Spleen (tissue), 11 donors: ENCODE results near the gene SACM1L. TPM values are rescaled to one million over a fixed set of nuclear protein-coding genes. Genes with fewer than 3 reads are reported as not detected.

Experiments used
- DNase-seq: peaks from one replicate; pipeline ENCODE4 v3.0.0-alpha.2; 2020
- H3K27ac ChIP-seq, 8 donors: fragments of 200-600 bp; sonication (generic) in 7 of 8; 1 replicate in 4 of 8; 2 replicates in 4 of 8; pipeline versions ENCODE4 v1.5.0 to v1.8.0; 2016 to 2021; ENCODE audit warnings: inconsistent platforms in 4 of 8, mild to moderate bottlenecking in 4 of 8, moderate library complexity in 1 of 8
- H3K27me3 ChIP-seq, 7 donors: fragments of 200-600 bp; sonication (generic) in 6 of 7; replicated peaks in 1 of 7; 1 replicate in 4 of 7; 2 replicates in 3 of 7; pipeline versions ENCODE4 v1.5.0 to v1.8.0; 2016 to 2021; ENCODE audit warnings: inconsistent platforms in 3 of 7, mild to moderate bottlenecking in 1 of 7
- H3K36me3 ChIP-seq, 6 donors: fragments of 200-600 bp; sonication (generic) in 5 of 6; 1 replicate in 4 of 6; 2 replicates in 2 of 6; pipeline versions ENCODE4 v1.5.0 to v1.8.0; 2016 to 2021; ENCODE audit warnings: inconsistent platforms in 2 of 6
- H3K4me1 ChIP-seq, 6 donors: fragments of 200-600 bp; sonication (generic) in 5 of 6; 1 replicate in 3 of 6; 2 replicates in 3 of 6; pipeline versions ENCODE4 v1.5.0 to v1.8.0; 2016 to 2021; ENCODE audit warnings: inconsistent platforms in 3 of 6
- H3K4me3 ChIP-seq, 8 donors: fragments of 200-600 bp; sonication (generic) in 7 of 8; 1 replicate in 4 of 8; 2 replicates in 4 of 8; pipeline versions ENCODE4 v1.5.0 to v1.8.0; 2016 to 2021; ENCODE audit warnings: inconsistent platforms in 4 of 8, mild to moderate bottlenecking in 4 of 8, moderate library complexity in 2 of 8
- H3K9me3 ChIP-seq, 8 donors: fragments of 200-600 bp; sonication (generic) in 7 of 8; 1 replicate in 4 of 8; 2 replicates in 4 of 8; pipeline versions ENCODE4 v1.5.0 to v1.8.0; 2016 to 2021; ENCODE audit warnings: inconsistent platforms in 4 of 8
- CTCF ChIP-seq, 11 experiments: fragments of 200-600 bp in 7 of 11; fragments of 450-650 bp in 4 of 11; sonication (generic) in 4 of 11; IDR thresholded peaks in 8 of 11; conservative IDR thresholded peaks in 3 of 11; 1 replicate in 7 of 11; 2 replicates in 4 of 11; pipeline versions ENCODE4 v1.4.0 to v1.8.0; 2016 to 2021; ENCODE audit warnings: antibody characterized with exemption in 11 of 11, inconsistent platforms in 4 of 11, mild to moderate bottlenecking in 1 of 11
- POLR2A ChIP-seq, 3 donors: fragments of 450-650 bp; IDR thresholded peaks; one replicate each; pipeline ENCODE4 v1.5.1; 2017; ENCODE audit warnings: antibody characterized with exemption in 3 of 3, mild to moderate bottlenecking in 1 of 3
- POLR2AphosphoS5 ChIP-seq, 3 donors: sonication (generic); formaldehyde crosslinking; IDR thresholded peaks; one replicate each; pipeline ENCODE4 v1.5.1; 2017; ENCODE audit warnings: antibody characterized with exemption in 3 of 3
- WGBS, 5 donors: extraction: QIAGEN DNeasy Blood & Tissue Kit in 3 of 5; methylation state at CpG; one replicate each; pipeline versions ENCODE4 v1.1.5 to v1.1.7; 2013 to 2018; 5-methylcytosine and 5-hydroxymethylcytosine counted together
- intact Hi-C: fragments of 100-400 bp; cut with DNase I; formaldehyde crosslinking; loops from one replicate; pipeline ENCODE4 v1.15.0; 2023; ENCODE audit warnings: low total_unique reads
- polyA plus RNA-seq, 3 donors: library from polyadenylated mRNA; stranded (reverse); fragments of 200-250 nt; gene quantifications; one replicate each; pipeline ENCODE4 v1.2.1, GENCODE V29; 2013
- total RNA-seq, 7 donors: library from RNA; depleted of rRNA in 3 of 7; stranded (reverse); fragments of >200 nt in 3 of 7; fragmentation: NEBNext Ultra II Directional in 4 of 7; extraction: Animal tissue kit (Norgen Biotek cat#: 25700) in 4 of 7; gene quantifications; one replicate each; pipeline versions ENCODE4 v1.1.0 to v1.2.1, GENCODE V29; 2016 to 2021
- donor health status: healthy with polysubstance abuse.
- donor health status: DM: no; HTN: no; CAD: no; lungs with moderate emphysema.
- donor health status: DM: no; HTN: no; CAD: no.
- donor health status: Bipolar disorder and iron deficiency.
- donor health status: healthy.
- donor health status: DM: no; HTN: no; CAD: no.
- donor health status: DM: yes; HTN: yes; CAD: no.

Gene SACM1L
- total and polyA plus RNA-seq, 10 donors: 21.0 to 93.7 (median 57.2) TPM

DNA sequence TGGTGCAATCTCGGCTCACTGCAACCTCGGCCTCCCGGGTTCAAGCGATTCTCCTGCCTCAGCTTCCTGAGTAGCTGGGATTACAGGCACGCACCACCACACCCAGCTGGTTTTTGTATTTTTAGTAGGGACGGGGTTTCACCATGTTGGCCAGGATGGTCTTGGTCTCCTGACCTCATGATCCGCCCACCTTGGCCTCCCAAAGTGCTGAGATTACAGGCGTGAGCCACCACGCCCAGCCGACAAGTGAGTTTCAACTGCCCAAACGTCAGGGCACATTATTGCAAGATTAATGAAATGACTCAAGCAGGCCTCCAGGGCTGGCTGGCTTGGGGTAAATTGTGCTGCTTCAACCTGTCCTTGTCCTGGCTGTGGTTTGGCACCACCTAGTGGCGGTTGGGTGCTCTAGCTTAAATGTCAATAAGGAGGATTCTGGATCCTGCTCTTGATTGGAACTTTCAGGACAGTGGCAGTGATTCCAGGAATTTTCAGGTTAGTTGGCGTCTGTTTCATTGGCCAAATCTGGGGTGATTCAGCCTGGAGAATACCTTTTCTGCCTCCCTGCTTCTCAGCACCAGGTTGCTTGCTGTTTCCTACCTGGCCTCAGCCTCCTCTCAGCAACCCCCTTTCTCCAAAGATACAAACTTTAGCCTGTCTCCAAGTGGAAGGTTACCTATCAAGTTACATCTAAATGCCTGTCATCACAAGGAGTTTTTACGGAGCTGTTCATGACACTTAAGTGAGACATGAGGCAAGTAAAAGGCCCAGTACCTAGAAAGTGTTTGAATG is 32.4 kb upstream of the SACM1L start:
- WGBS, 5 donors: 22 to 46% (median 36%) methylated on average over 13 to 14 of the region's 14 CpGs
- peak; percentile 91 for DNase-seq
- peak overlapping the region in 4 of 8 donors; percentile 1 to 67 (median 37) for H3K27ac ChIP-seq
- no peaks in the 10 kb centered on the region for H3K27me3 ChIP-seq
- intact Hi-C loops: no loop called here
- H3K4me3 ChIP-seq: no peak overlapping the region
- TF ChIP-seq POLR2A (IDR thresholded peaks at IDR 0.05): no peak
- TF ChIP-seq CTCF (IDR thresholded peaks at IDR 0.05 in 8 of 11, conservative IDR thresholded peaks at IDR 0.05 in 3 of 11): peak; percentile 74 to 98 (median 90)
- peak; percentile 48 to 70 (median 56) for TF ChIP-seq POLR2AphosphoS5 (IDR thresholded peaks at IDR 0.05)
- peaks cover 5 to 79% (median 46%) of the 10 kb centered on the region in 6 donors for H3K4me1 ChIP-seq
- no peaks in the 10 kb centered on the region for H3K9me3 ChIP-seq
- peaks cover 0 to 8% (median 0%) of the 10 kb centered on the region in 6 donors for H3K36me3 ChIP-seq

DNA sequence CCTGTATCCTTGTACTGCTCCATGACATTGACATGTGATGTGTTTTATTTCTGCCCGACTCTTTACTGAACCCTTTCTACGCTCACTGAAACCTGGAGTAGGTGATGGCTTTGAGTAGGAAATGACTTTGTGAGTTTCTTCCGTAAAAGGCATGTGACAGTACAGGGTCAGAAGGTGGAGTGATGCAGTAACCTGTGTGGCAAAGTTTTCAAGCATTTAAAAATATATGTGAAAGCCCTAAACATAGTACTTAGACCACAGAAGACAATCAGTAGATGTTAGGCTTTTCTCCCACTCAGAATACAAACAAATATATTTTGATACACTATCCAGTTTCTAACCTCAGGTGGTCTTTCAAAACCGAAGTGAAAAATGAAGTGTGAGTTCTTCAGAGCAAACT is 31.3 kb upstream of the SACM1L start:
- no peak overlapping the region for H3K27ac ChIP-seq
- no peaks in the 10 kb centered on the region for H3K9me3 ChIP-seq
- intact Hi-C loops: loop anchor here (2.0 kb wide), 1 partner anchor 145 kb away; no protein-coding TSS in a partner anchor
- H3K27me3 ChIP-seq: no peaks in the 10 kb centered on the region
- DNase-seq: no peak
- WGBS, 5 donors: 70 to 78% (median 74%) methylated on average over 4 of the region's 4 CpGs
- H3K4me1 ChIP-seq: peaks cover 5 to 71% (median 45%) of the 10 kb centered on the region in 6 donors
- no peak overlapping the region for H3K4me3 ChIP-seq
- TF ChIP-seq POLR2AphosphoS5 (IDR thresholded peaks at IDR 0.05) (no peak), POLR2A (IDR thresholded peaks at IDR 0.05) (no peak), CTCF (IDR thresholded peaks at IDR 0.05 in 8 of 11, conservative IDR thresholded peaks at IDR 0.05 in 3 of 11) (no peak)
- peaks cover 0 to 8% (median 0%) of the 10 kb centered on the region in 6 donors for H3K36me3 ChIP-seq

- Histone ChIP-seq H3K27me3 (no peaks in the 10 kb centered on the region), H3K4me3 (no peak overlapping the region), H3K9me3 (no peaks in the 10 kb centered on the region), H3K27ac (no peak overlapping the region), H3K36me3 (peaks cover 0 to 8% (median 0%) of the 10 kb centered on the region in 6 donors), H3K4me1 (peaks cover 11 to 68% (median 40%) of the 10 kb centered on the region in 6 donors)
- TF ChIP-seq POLR2AphosphoS5 (IDR thresholded peaks at IDR 0.05) (no peak), CTCF (IDR thresholded peaks at IDR 0.05 in 8 of 11, conservative IDR thresholded peaks at IDR 0.05 in 3 of 11) (peak; percentile 7 to 90 (median 82))
- WGBS, 5 donors: 63 to 73% (median 65%) methylated on average over 19 of the region's 19 CpGs
- intact Hi-C loops: loop anchor here (2.0 kb wide), 1 partner anchor 147 kb away; no protein-coding TSS in a partner anchor
- DNase-seq: peak; percentile 82
Observed at GRCh38 chr3:45659661-45660566, 29.3 kb upstream of the SACM1L start.
